Ascending aorta (tissue), 2 donors: Measurements from ENCODE around the gene MRPS6. TPM values are rescaled to one million over a fixed set of nuclear protein-coding genes. Genes with fewer than 3 reads are reported as not detected.

ENCODE experiments used
- DNase-seq, 2 donors: peaks; one replicate each; pipeline ENCODE4 v3.0.0-alpha.2; 2019; ENCODE audit warnings: low spot score in 2 of 2
- H3K27ac ChIP-seq, 2 donors: fragments of 200-600 bp; sonication (generic); one replicate each; pipeline ENCODE4 v1.5.1; 2016 to 2017; ENCODE audit warnings: mild to moderate bottlenecking in 1 of 2
- H3K27me3 ChIP-seq: fragments of 200-600 bp; sonication (generic); one replicate; pipeline ENCODE4 v1.5.1; 2017
- H3K36me3 ChIP-seq, 2 donors: fragments of 200-600 bp; sonication (generic); one replicate each; pipeline ENCODE4 v1.5.1; 2016
- H3K4me1 ChIP-seq, 2 donors: fragments of 200-600 bp; sonication (generic); one replicate each; pipeline ENCODE4 v1.5.1; 2016 to 2017; ENCODE audit warnings: mild to moderate bottlenecking in 1 of 2
- H3K4me3 ChIP-seq, 2 donors: fragments of 200-600 bp; sonication (generic); one replicate each; pipeline ENCODE4 v1.5.1; 2016 to 2017; ENCODE audit warnings: mild to moderate bottlenecking in 1 of 2
- H3K9me3 ChIP-seq, 2 donors: fragments of 200-600 bp; sonication (generic); one replicate each; pipeline ENCODE4 v1.5.1; 2016
- CTCF ChIP-seq, 3 experiments: fragments of 200-600 bp in 2 of 3; fragments of 450-650 bp in 1 of 3; sonication (generic) in 2 of 3; IDR thresholded peaks; one replicate each; pipeline ENCODE4 v1.5.1; 2016 to 2019; ENCODE audit warnings: antibody characterized with exemption in 3 of 3, mild to moderate bottlenecking in 1 of 3, moderate library complexity in 1 of 3
- intact Hi-C: fragments of 100-400 bp; cut with DNase I; formaldehyde crosslinking; loops from one replicate; pipeline ENCODE4 v1.15.1; 2023
- total RNA-seq: library from RNA; depleted of rRNA; stranded (reverse); fragments of >200 nt; gene quantifications from one replicate; pipeline ENCODE4 v1.1.0, GENCODE V29; 2016

MRPS6 gene
- total RNA-seq, 1 donor from 2014 or later = 17.8 TPM

DNA sequence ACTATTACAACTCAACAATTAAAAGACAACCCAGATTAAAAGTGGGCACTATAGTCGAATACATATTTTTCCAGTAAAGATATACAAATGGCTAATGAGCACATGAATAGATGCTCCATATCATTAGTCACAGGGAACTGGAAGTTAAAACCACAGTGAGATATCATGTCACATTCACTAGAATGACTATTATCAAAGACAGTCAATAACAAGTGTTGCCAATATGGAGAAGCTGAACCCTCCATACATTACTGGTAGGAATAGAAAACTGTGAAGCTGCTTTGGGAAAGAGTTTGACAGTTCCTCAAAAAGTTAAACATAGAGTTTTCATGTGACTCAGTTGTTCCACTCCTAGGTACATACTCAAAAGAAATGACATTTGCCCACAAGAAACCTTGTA lies 30.6 kb upstream of the MRPS6 start:
- Histone ChIP-seq H3K4me1 (peaks cover 0 to 3% of the 10 kb centered on the region in 2 donors), H3K36me3 (no peaks in the 10 kb centered on the region), H3K9me3 (no peaks in the 10 kb centered on the region), H3K4me3 (no peak overlapping the region), H3K27me3 (no peaks in the 10 kb centered on the region), H3K27ac (no peak overlapping the region)
- DNase-seq = no peak
- no peak for TF ChIP-seq CTCF (IDR thresholded peaks at IDR 0.05)
- intact Hi-C loops = no loop called here

GRCh38 chr21:34043333-34043732 lies 30.0 kb upstream of the MRPS6 start:
- Histone ChIP-seq H3K27ac (no peak overlapping the region), H3K36me3 (no peaks in the 10 kb centered on the region), H3K4me1 (peaks cover 0 to 3% of the 10 kb centered on the region in 2 donors), H3K9me3 (no peaks in the 10 kb centered on the region), H3K4me3 (no peak overlapping the region), H3K27me3 (no peaks in the 10 kb centered on the region)
- no peak for TF ChIP-seq CTCF (IDR thresholded peaks at IDR 0.05)
- no peak for DNase-seq
- intact Hi-C loops = no loop called here

GRCh38 chr21:34046917-34047316 lies 26.5 kb upstream of the MRPS6 start:
- H3K4me1 ChIP-seq = no peaks in the 10 kb centered on the region
- H3K27me3 ChIP-seq = no peaks in the 10 kb centered on the region
- no peak for TF ChIP-seq CTCF (IDR thresholded peaks at IDR 0.05)
- DNase-seq = no peak
- intact Hi-C loops = no loop called here
- no peaks in the 10 kb centered on the region for H3K9me3 ChIP-seq
- no peak overlapping the region for H3K4me3 ChIP-seq
- no peak overlapping the region for H3K27ac ChIP-seq
- no peaks in the 10 kb centered on the region for H3K36me3 ChIP-seq

GRCh38 chr21:34047835-34048234 lies 25.5 kb upstream of the MRPS6 start:
- no peak for DNase-seq
- Histone ChIP-seq H3K4me3 (no peak overlapping the region), H3K27ac (no peak overlapping the region), H3K9me3 (no peaks in the 10 kb centered on the region), H3K36me3 (no peaks in the 10 kb centered on the region), H3K4me1 (no peaks in the 10 kb centered on the region), H3K27me3 (no peaks in the 10 kb centered on the region)
- intact Hi-C loops = no loop called here
- TF ChIP-seq CTCF (IDR thresholded peaks at IDR 0.05) = no peak

DNA sequence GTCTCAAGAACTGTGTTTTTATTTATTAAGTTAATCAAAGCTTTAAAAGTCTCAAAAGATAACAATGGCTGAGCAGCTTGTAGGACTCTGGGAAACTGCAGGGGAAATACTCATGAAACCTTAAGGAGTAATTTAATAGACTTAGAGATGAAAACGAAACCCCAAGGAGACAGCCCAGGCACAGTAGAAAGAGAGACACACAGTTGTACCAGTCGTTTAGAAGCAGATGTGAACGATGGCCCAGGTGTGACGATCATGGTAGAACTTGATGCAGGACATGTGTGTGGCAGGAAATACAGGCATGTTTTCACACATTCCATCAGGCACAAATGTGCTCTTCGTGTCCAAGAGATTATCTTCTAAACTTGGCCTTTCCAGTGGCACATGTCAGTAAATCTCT lies 21.2 kb upstream of the MRPS6 start:
- no peak for DNase-seq
- no peaks in the 10 kb centered on the region for H3K9me3 ChIP-seq
- H3K4me1 ChIP-seq = no peaks in the 10 kb centered on the region
- intact Hi-C loops = no loop called here
- H3K36me3 ChIP-seq = no peaks in the 10 kb centered on the region
- no peaks in the 10 kb centered on the region for H3K27me3 ChIP-seq
- TF ChIP-seq CTCF (IDR thresholded peaks at IDR 0.05) = no peak
- no peak overlapping the region for H3K27ac ChIP-seq
- H3K4me3 ChIP-seq = no peak overlapping the region

- TF ChIP-seq CTCF (IDR thresholded peaks at IDR 0.05) = no peak
- intact Hi-C loops = no loop called here
- no peak overlapping the region for H3K4me3 ChIP-seq
- H3K4me1 ChIP-seq = no peaks in the 10 kb centered on the region
- no peak overlapping the region for H3K27ac ChIP-seq
- no peaks in the 10 kb centered on the region for H3K9me3 ChIP-seq
- no peaks in the 10 kb centered on the region for H3K27me3 ChIP-seq
- no peaks in the 10 kb centered on the region for H3K36me3 ChIP-seq
- no peak for DNase-seq
Measured at GRCh38 chr21:34054259-34054658, 19.1 kb upstream of the MRPS6 start.
